ENCODE data around the gene BEST1. TPM values are rescaled to one million over a fixed set of nuclear protein-coding genes. Genes with fewer than 3 reads are reported as not detected.
"Not testable (repeated sequence)": the region's sequence is repeated elsewhere in the genome, so short reads cannot be mapped to it uniquely, and the experiment has no call there.

BEST1 gene
- total RNA-seq, 2 donors from 2014 or later, result 1.0 to 1.9 TPM

- H3K9me3 Mint-ChIP-seq, result no peaks in the 10 kb centered on the region
- DNase-seq (ENCODE audit: low spot score), result peak; percentile 57
- H3K27ac Mint-ChIP-seq, result no peak overlapping the region
- no peaks in the 10 kb centered on the region for H3K36me3 Mint-ChIP-seq
- ATAC-seq, result no peak
- H3K4me3 Mint-ChIP-seq, result no peak overlapping the region
- H3K27me3 Mint-ChIP-seq, result peaks cover 2 to 5% of the 10 kb centered on the region in 2 donors
- H3K4me1 Mint-ChIP-seq (ENCODE audit: low read depth in 2 of 2), result peaks cover 11 to 24% of the 10 kb centered on the region in 2 donors
Observed at GRCh38 chr11:61957021-61957770, 7.0 kb downstream of the BEST1 start.

- peaks cover 3% of the 10 kb centered on the region for H3K36me3 Mint-ChIP-seq
- H3K4me3 Mint-ChIP-seq, result no peak overlapping the region
- H3K27ac Mint-ChIP-seq, result peak overlapping the region in 1 of 2 donors; percentile 61
- DNase-seq (ENCODE audit: low spot score) (no peak), ATAC-seq (no peak)
- peaks cover 2 to 5% of the 10 kb centered on the region in 2 donors for H3K27me3 Mint-ChIP-seq
- H3K9me3 Mint-ChIP-seq, result no peaks in the 10 kb centered on the region
- H3K4me1 Mint-ChIP-seq (ENCODE audit: low read depth in 2 of 2), result peaks cover 21 to 34% of the 10 kb centered on the region in 2 donors
Observed at GRCh38 chr11:61958590-61958989, 8.4 kb downstream of the BEST1 start.

GRCh38 chr11:61959114-61959513, 9.0 kb downstream of the BEST1 start:
- Mint-ChIP-seq H3K4me3 (no peak overlapping the region), H3K27ac (peak overlapping the region in 1 of 2 donors; percentile 61), H3K9me3 (no peaks in the 10 kb centered on the region), H3K4me1 (ENCODE audit: low read depth in 2 of 2) (peaks cover 26 to 38% of the 10 kb centered on the region in 2 donors), H3K27me3 (peaks cover 2 to 4% of the 10 kb centered on the region in 2 donors), H3K36me3 (peaks cover 8% of the 10 kb centered on the region)
- DNase-seq (ENCODE audit: low spot score) (peak; percentile 37), ATAC-seq (no peak)

GRCh38 chr11:61959678-61960077, 9.5 kb downstream of the BEST1 start:
- Mint-ChIP-seq H3K9me3 (no peaks in the 10 kb centered on the region), H3K4me1 (ENCODE audit: low read depth in 2 of 2) (peaks cover 30 to 36% of the 10 kb centered on the region in 2 donors), H3K27me3 (no peaks in the 10 kb centered on the region), H3K27ac (peak overlapping the region in 1 of 2 donors; percentile 61), H3K4me3 (no peak overlapping the region), H3K36me3 (peaks cover 14% of the 10 kb centered on the region)
- ATAC-seq (no peak), DNase-seq (ENCODE audit: low spot score) (peak; percentile 8)

GRCh38 chr11:61960532-61960931, 10.4 kb downstream of the BEST1 start:
- Mint-ChIP-seq H3K4me3 (no peak overlapping the region), H3K27me3 (no peaks in the 10 kb centered on the region), H3K4me1 (ENCODE audit: low read depth in 2 of 2) (peaks cover 39 to 40% of the 10 kb centered on the region in 2 donors), H3K27ac (peak overlapping the region in 1 of 2 donors; percentile 95), H3K9me3 (no peaks in the 10 kb centered on the region), H3K36me3 (peaks cover 22% of the 10 kb centered on the region)
- ATAC-seq (no peak), DNase-seq (ENCODE audit: low spot score) (no peak)

GRCh38 chr11:61961570-61962212, 11.5 kb downstream of the BEST1 start:
- peaks cover 28% of the 10 kb centered on the region for H3K36me3 Mint-ChIP-seq
- DNase-seq (ENCODE audit: low spot score) (no peak), ATAC-seq (no peak)
- H3K9me3 Mint-ChIP-seq, result no peaks in the 10 kb centered on the region
- H3K4me1 Mint-ChIP-seq (ENCODE audit: low read depth in 2 of 2), result peaks cover 39 to 40% of the 10 kb centered on the region in 2 donors
- peak overlapping the region; percentile 34 for H3K4me3 Mint-ChIP-seq
- H3K27ac Mint-ChIP-seq, result peak overlapping the region; percentile 89 to 95
- H3K27me3 Mint-ChIP-seq, result no peaks in the 10 kb centered on the region

- H3K4me1 Mint-ChIP-seq (ENCODE audit: low read depth in 2 of 2), result peaks cover 39 to 40% of the 10 kb centered on the region in 2 donors
- H3K36me3 Mint-ChIP-seq, result peaks cover 29% of the 10 kb centered on the region
- H3K27ac Mint-ChIP-seq, result peak overlapping the region; percentile 89 to 95
- H3K4me3 Mint-ChIP-seq, result peak overlapping the region; percentile 89
- DNase-seq (ENCODE audit: low spot score), result no peak
- H3K27me3 Mint-ChIP-seq, result no peaks in the 10 kb centered on the region
- no peaks in the 10 kb centered on the region for H3K9me3 Mint-ChIP-seq
- ATAC-seq, result peak in 1 of 2 donors; percentile 1
Observed at GRCh38 chr11:61962213-61963015, 12.3 kb downstream of the BEST1 start.

GRCh38 chr11:61963016-61963281, 12.8 kb downstream of the BEST1 start:
- ATAC-seq (no peak), DNase-seq (ENCODE audit: low spot score) (no peak)
- Mint-ChIP-seq H3K4me1 (ENCODE audit: low read depth in 2 of 2) (peaks cover 39 to 40% of the 10 kb centered on the region in 2 donors), H3K36me3 (peaks cover 29% of the 10 kb centered on the region), H3K27me3 (no peaks in the 10 kb centered on the region), H3K4me3 (peak overlapping the region; percentile 89), H3K9me3 (no peaks in the 10 kb centered on the region), H3K27ac (peak overlapping the region; percentile 89 to 95)

- Mint-ChIP-seq H3K4me3 (peak overlapping the region; percentile 89), H3K9me3 (no peaks in the 10 kb centered on the region), H3K27me3 (no peaks in the 10 kb centered on the region), H3K4me1 (ENCODE audit: low read depth in 2 of 2) (peaks cover 43 to 45% of the 10 kb centered on the region in 2 donors), H3K27ac (peak overlapping the region; percentile 89 to 95), H3K36me3 (peaks cover 29% of the 10 kb centered on the region)
- DNase-seq (ENCODE audit: low spot score) (peak; percentile 84), ATAC-seq (peak; percentile 45 to 51)
Observed at GRCh38 chr11:61963282-61964057, 13.3 kb downstream of the BEST1 start.

- Mint-ChIP-seq H3K27ac (peak overlapping the region; percentile 89 to 95), H3K9me3 (no peaks in the 10 kb centered on the region), H3K4me1 (ENCODE audit: low read depth in 2 of 2) (peaks cover 46% of the 10 kb centered on the region in 2 donors), H3K4me3 (peak overlapping the region; percentile 89), H3K27me3 (no peaks in the 10 kb centered on the region), H3K36me3 (peaks cover 33% of the 10 kb centered on the region)
- ATAC-seq (peak; percentile 0), DNase-seq (ENCODE audit: low spot score) (no peak)
Observed at GRCh38 chr11:61964058-61964665, 14.0 kb downstream of the BEST1 start.

- H3K27ac Mint-ChIP-seq, result peak overlapping the region; percentile 89 to 95
- peak; percentile 71 for DNase-seq (ENCODE audit: low spot score)
- ATAC-seq, H3K9me3 Mint-ChIP-seq, H3K27me3 Mint-ChIP-seq: not testable (repeated sequence)
- peaks cover 47 to 50% of the 10 kb centered on the region in 2 donors for H3K4me1 Mint-ChIP-seq (ENCODE audit: low read depth in 2 of 2)
- peak overlapping the region; percentile 89 for H3K4me3 Mint-ChIP-seq
- H3K36me3 Mint-ChIP-seq, result peaks cover 33% of the 10 kb centered on the region
Observed at GRCh38 chr11:61964666-61965271, 14.6 kb downstream of the BEST1 start.

- Mint-ChIP-seq H3K27ac (peak overlapping the region; percentile 89 to 95), H3K4me3 (peak overlapping the region; percentile 89), H3K4me1 (ENCODE audit: low read depth in 2 of 2) (peaks cover 58 to 66% of the 10 kb centered on the region in 2 donors), H3K27me3 (no peaks in the 10 kb centered on the region), H3K9me3 (no peaks in the 10 kb centered on the region), H3K36me3 (peaks cover 33% of the 10 kb centered on the region)
- ATAC-seq (no peak), DNase-seq (ENCODE audit: low spot score) (no peak)
Observed at GRCh38 chr11:61966734-61967115, 16.6 kb downstream of the BEST1 start.
